ENCODE data around the gene SH2B3.
A peak's percentile ranks its signal among the peaks of the same experiment; 100 is the strongest.
"Not testable (repeated sequence)": the region's sequence is repeated elsewhere in the genome, so short reads cannot be mapped to it uniquely, and the experiment has no call there.

Gene SH2B3

GRCh38 chr12:111387747-111388323, 17.9 kb upstream of the SH2B3 start:
- no peak for DNase-seq

GRCh38 chr12:111389635-111390034, 16.1 kb upstream of the SH2B3 start:
- no peak for DNase-seq

- DNase-seq, result no peak
Observed at GRCh38 chr12:111390910-111391309, 14.8 kb upstream of the SH2B3 start.

- no peak for DNase-seq
Observed at GRCh38 chr12:111393700-111394300, 11.9 kb upstream of the SH2B3 start.

GRCh38 chr12:111394480-111394879, 11.2 kb upstream of the SH2B3 start:
- no peak for DNase-seq

- no peak for DNase-seq
Observed at GRCh38 chr12:111395336-111396187, 10.2 kb upstream of the SH2B3 start.

- not testable (repeated sequence) for DNase-seq
Observed at GRCh38 chr12:111396271-111396670, 9.5 kb upstream of the SH2B3 start.

- DNase-seq, result peak in 1 of 2 experiments; percentile 64
Observed at GRCh38 chr12:111396726-111397445, 8.8 kb upstream of the SH2B3 start.

GRCh38 chr12:111398530-111398929, 7.2 kb upstream of the SH2B3 start:
- no peak for DNase-seq

GRCh38 chr12:111399741-111400404, 5.8 kb upstream of the SH2B3 start:
- not testable (repeated sequence) for DNase-seq

GRCh38 chr12:111401167-111401605, 4.5 kb upstream of the SH2B3 start:
- DNase-seq, result no peak

- DNase-seq, result not testable (repeated sequence)
Observed at GRCh38 chr12:111402490-111402824, 3.3 kb upstream of the SH2B3 start.

- DNase-seq, result no peak
Observed at GRCh38 chr12:111404362-111405148, 1.2 kb upstream of the SH2B3 start.

- DNase-seq, result peak; percentile 89 to 91
Observed at GRCh38 chr12:111405149-111405858, 419 bp upstream of the SH2B3 start.

GRCh38 chr12:111406474-111407376, 1.0 kb downstream of the SH2B3 start:
- DNase-seq, result no peak

GRCh38 chr12:111407377-111408115, 1.8 kb downstream of the SH2B3 start:
- no peak for DNase-seq

- no peak for DNase-seq
Observed at GRCh38 chr12:111408116-111408440, 2.4 kb downstream of the SH2B3 start.

- DNase-seq, result no peak
Observed at GRCh38 chr12:111408686-111409402, 3.1 kb downstream of the SH2B3 start.

- no peak for DNase-seq
Observed at GRCh38 chr12:111409403-111409779, 3.7 kb downstream of the SH2B3 start.

Measured in SHP77 (cell line).